Panc1 (cell line): ENCODE measurements around the gene ARID4A. TPM values are rescaled to one million over a fixed set of nuclear protein-coding genes. Genes with fewer than 3 reads are reported as not detected.

Experiments used
- ATAC-seq: fragments of 200-7000 bp; cut with Tn5 transposase; 2 replicates; pipeline ENCODE4 v1.9.1; 2020; ENCODE audit warnings: mild to moderate bottlenecking, moderate library complexity
- BruUV-seq: library from RNA; stranded (reverse); fragments of 400-500 nt; replicated peaks from 2 replicates; lab custom pipeline; 2021; lab: Mats Ljungman, UMichigan
- CTCF ChIA-PET: fragments of 300-600 bp; sonication (Branson Sonifier 250); formaldehyde crosslinking; loops from one replicate; lab custom pipeline; 2022; ENCODE audit warnings: antibody characterized with exemption; lab: Charles Lee
- POLR2A ChIA-PET: fragments of 300-600 bp; sonication (Branson Sonifier 250); formaldehyde crosslinking; loops from one replicate; lab custom pipeline; 2022; ENCODE audit warnings: antibody characterized with exemption; lab: Charles Lee
- DNase-seq: peaks from one replicate; pipeline ENCODE4 v3.0.0-alpha.2; 2010; ENCODE audit warnings: low read depth, low spot score
- H3K27ac ChIP-seq: 2 replicates; pipeline ENCODE4 v1.5.1; 2011; ENCODE audit warnings: mild to moderate bottlenecking, low read length, inconsistent platforms
- H3K27me3 ChIP-seq: fragments of 200-500 bp; sonication (Bioruptor generic); 2 replicates; pipeline ENCODE4 v1.6.0; 2014; ENCODE audit warnings: low read length, inconsistent platforms; ENCODE audit not compliant: control insufficient read depth, insufficient read depth
- H3K36me3 ChIP-seq: fragments of 200-500 bp; sonication (Bioruptor generic); 2 replicates; pipeline ENCODE4 v1.5.1; 2014; ENCODE audit warnings: inconsistent platforms, mild to moderate bottlenecking, low read length, moderate library complexity; ENCODE audit not compliant: control insufficient read depth, insufficient read depth
- H3K4me1 ChIP-seq: 2 replicates; pipeline ENCODE4 v1.5.1; 2011; ENCODE audit warnings: inconsistent platforms, mild to moderate bottlenecking, low read length, moderate library complexity; ENCODE audit not compliant: control insufficient read depth, insufficient read depth
- H3K4me3 ChIP-seq, 2 experiments: 2 replicates each; pipeline ENCODE4 v1.5.1; 2011 to 2012; ENCODE audit warnings: low read depth in 2 of 2, low read length in 2 of 2, mild to moderate bottlenecking in 2 of 2, inconsistent platforms in 1 of 2, moderate library complexity in 1 of 2
- H3K9me3 ChIP-seq: fragments of 200-500 bp; sonication (Bioruptor generic); 2 replicates; pipeline ENCODE4 v1.5.1; 2014; ENCODE audit warnings: low read depth, mild to moderate bottlenecking, inconsistent platforms, low read length, moderate library complexity; ENCODE audit not compliant: control insufficient read depth, insufficient read depth
- POLR2AphosphoS5 ChIP-seq: IDR thresholded peaks from 2 replicates; pipeline ENCODE4 v1.6.1; 2012; ENCODE audit warnings: mild to moderate bottlenecking, low read depth, low read length, moderate library complexity
- SIN3A ChIP-seq: IDR thresholded peaks from 2 replicates; pipeline ENCODE4 v1.6.1; 2012; ENCODE audit warnings: low read depth, mild to moderate bottlenecking, low read length, moderate library complexity, borderline replicate concordance; ENCODE audit not compliant: insufficient read depth
- TCF7L2 ChIP-seq: IDR thresholded peaks from 2 replicates; pipeline ENCODE4 v1.6.1; 2011; ENCODE audit warnings: mild to moderate bottlenecking, low read depth, low read length, inconsistent platforms
- in situ Hi-C: cut with HindIII; loops from 2 replicates; pipeline ENCODE4 v1.10.0; 2016; ENCODE audit warnings: low sequenced_read_pairs, low pct_unique_long_range_greater_than_20kb
- intact Hi-C: fragments of 100-400 bp; cut with micrococcal nuclease; formaldehyde crosslinking; loops from one replicate; pipeline ENCODE4 v1.10.0; 2022; ENCODE audit not compliant: unreplicated experiment
- total RNA-seq: library from RNA; stranded (reverse); gene quantifications from one replicate; pipeline ENCODE4 v1.2.1, GENCODE V29; 2021; ENCODE audit not compliant: unreplicated experiment
- TF ChIP-seq, protein P1 (sequence below), 2 experiments: IDR thresholded peaks; 2 replicates each; pipeline ENCODE4 v1.6.1; 2011 to 2012; ENCODE audit warnings: low read depth in 2 of 2, control low read depth in 1 of 2, low read length in 1 of 2, mild to moderate bottlenecking in 1 of 2, moderate library complexity in 1 of 2; ENCODE audit not compliant: insufficient read depth in 1 of 2
- TF ChIP-seq, protein P2 (sequence below): fragments of 450-650 bp; IDR thresholded peaks from 2 replicates; pipeline ENCODE4 v1.5.1; 2017; ENCODE audit warnings: mild to moderate bottlenecking

Gene ARID4A
- total RNA-seq, 1 experiment from 2014 or later: 11.4 TPM

DNA sequence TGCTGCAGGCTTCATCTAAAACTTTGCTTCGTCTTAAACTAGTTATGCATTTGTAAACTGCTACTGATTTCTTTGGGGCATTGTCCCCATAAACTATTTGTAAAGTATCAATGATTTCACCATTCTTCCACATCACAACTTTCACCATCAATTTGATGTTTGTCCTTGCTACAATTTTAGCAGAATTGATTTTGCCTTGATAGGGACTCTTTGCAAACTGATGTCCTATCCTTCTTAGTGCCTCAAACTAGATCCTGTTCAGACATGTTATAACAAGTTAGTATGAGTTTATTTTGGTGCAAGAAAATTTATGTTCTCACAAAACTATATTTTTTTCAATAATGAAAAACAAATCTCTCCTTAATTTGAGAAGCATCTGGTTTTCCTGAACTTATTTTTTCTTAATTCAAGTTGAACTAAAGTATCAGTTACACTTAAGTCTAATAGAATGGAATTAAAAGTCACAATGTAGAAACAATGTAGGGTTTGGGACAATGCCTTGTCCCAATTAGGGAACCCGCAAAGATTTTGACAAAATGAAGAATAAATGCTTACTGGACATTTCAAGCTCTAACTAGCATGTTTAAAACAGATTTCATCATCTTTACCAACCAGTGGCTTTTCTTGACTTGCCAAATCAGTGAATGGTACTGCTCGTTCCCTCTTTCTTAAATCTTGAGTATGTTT lies 10.1 kb upstream of the ARID4A start:
- ChIA-PET POLR2A (interaction anchor here (0.6 to 0.7 kb wide), 2 partner anchors 32 to 38 kb away, joined by 3 read pairs; no protein-coding TSS in a partner anchor), CTCF (no interaction called here)
- no peak overlapping the region for H3K4me3 ChIP-seq
- DNase-seq: no peak
- no peaks in the 10 kb centered on the region for H3K9me3 ChIP-seq
- H3K4me1 ChIP-seq: no peaks in the 10 kb centered on the region
- ATAC-seq: no peak
- no peaks in the 10 kb centered on the region for H3K27me3 ChIP-seq
- in situ Hi-C loops (no loop called here), intact Hi-C loops (no loop called here)
- no peak overlapping the region for H3K27ac ChIP-seq
- peaks cover 33% of the 10 kb centered on the region for H3K36me3 ChIP-seq
- TF ChIP-seq, protein P1, sequence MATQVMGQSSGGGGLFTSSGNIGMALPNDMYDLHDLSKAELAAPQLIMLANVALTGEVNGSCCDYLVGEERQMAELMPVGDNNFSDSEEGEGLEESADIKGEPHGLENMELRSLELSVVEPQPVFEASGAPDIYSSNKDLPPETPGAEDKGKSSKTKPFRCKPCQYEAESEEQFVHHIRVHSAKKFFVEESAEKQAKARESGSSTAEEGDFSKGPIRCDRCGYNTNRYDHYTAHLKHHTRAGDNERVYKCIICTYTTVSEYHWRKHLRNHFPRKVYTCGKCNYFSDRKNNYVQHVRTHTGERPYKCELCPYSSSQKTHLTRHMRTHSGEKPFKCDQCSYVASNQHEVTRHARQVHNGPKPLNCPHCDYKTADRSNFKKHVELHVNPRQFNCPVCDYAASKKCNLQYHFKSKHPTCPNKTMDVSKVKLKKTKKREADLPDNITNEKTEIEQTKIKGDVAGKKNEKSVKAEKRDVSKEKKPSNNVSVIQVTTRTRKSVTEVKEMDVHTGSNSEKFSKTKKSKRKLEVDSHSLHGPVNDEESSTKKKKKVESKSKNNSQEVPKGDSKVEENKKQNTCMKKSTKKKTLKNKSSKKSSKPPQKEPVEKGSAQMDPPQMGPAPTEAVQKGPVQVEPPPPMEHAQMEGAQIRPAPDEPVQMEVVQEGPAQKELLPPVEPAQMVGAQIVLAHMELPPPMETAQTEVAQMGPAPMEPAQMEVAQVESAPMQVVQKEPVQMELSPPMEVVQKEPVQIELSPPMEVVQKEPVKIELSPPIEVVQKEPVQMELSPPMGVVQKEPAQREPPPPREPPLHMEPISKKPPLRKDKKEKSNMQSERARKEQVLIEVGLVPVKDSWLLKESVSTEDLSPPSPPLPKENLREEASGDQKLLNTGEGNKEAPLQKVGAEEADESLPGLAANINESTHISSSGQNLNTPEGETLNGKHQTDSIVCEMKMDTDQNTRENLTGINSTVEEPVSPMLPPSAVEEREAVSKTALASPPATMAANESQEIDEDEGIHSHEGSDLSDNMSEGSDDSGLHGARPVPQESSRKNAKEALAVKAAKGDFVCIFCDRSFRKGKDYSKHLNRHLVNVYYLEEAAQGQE (IDR thresholded peaks at IDR 0.05; ENCODE audit: insufficient read depth in 1 of 2, low read depth in 2 of 2, low read length in 1 of 2): no peak
- no peak for TF ChIP-seq SIN3A
- no peak for TF ChIP-seq TCF7L2
- TF ChIP-seq, protein P2, sequence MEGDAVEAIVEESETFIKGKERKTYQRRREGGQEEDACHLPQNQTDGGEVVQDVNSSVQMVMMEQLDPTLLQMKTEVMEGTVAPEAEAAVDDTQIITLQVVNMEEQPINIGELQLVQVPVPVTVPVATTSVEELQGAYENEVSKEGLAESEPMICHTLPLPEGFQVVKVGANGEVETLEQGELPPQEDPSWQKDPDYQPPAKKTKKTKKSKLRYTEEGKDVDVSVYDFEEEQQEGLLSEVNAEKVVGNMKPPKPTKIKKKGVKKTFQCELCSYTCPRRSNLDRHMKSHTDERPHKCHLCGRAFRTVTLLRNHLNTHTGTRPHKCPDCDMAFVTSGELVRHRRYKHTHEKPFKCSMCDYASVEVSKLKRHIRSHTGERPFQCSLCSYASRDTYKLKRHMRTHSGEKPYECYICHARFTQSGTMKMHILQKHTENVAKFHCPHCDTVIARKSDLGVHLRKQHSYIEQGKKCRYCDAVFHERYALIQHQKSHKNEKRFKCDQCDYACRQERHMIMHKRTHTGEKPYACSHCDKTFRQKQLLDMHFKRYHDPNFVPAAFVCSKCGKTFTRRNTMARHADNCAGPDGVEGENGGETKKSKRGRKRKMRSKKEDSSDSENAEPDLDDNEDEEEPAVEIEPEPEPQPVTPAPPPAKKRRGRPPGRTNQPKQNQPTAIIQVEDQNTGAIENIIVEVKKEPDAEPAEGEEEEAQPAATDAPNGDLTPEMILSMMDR: no peak
- no peak for TF ChIP-seq POLR2AphosphoS5
- TSS peak; percentile 5 for BruUV-seq

DNA sequence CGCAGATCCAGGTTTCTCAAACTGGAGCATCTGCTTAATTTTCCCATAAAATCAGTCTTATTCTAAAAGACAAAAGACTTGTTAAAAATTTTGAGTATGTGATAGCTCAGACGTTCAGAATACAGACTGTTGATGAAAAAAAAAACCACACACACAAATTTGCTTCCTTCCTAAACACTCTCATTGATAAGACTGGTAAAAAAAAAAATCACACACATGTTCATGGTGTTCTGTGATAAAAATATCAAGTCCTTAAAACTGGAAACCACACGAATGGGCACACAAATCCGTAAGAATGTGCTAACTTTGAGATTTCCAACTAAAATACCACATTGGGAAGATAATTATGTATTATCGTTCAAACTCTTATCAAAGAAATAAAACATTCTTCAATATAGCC lies 6.7 kb upstream of the ARID4A start:
- BruUV-seq: no TSS peak
- Histone ChIP-seq H3K4me1 (no peaks in the 10 kb centered on the region), H3K36me3 (peaks cover 26% of the 10 kb centered on the region), H3K27ac (no peak overlapping the region), H3K27me3 (no peaks in the 10 kb centered on the region), H3K4me3 (no peak overlapping the region), H3K9me3 (no peaks in the 10 kb centered on the region)
- intact Hi-C loops (no loop called here), in situ Hi-C loops (no loop called here)
- CTCF ChIA-PET: no interaction called here
- ATAC-seq (no peak), DNase-seq (no peak)
- POLR2A ChIA-PET: no interaction called here
- TF ChIP-seq SIN3A: no peak
- TF ChIP-seq, protein P1 (IDR thresholded peaks at IDR 0.05; ENCODE audit: insufficient read depth in 1 of 2, low read depth in 2 of 2, low read length in 1 of 2): no peak
- TF ChIP-seq, protein P2: no peak
- no peak for TF ChIP-seq TCF7L2
- TF ChIP-seq POLR2AphosphoS5: no peak
